ENCODE data around the gene TAB2. TPM values are rescaled to one million over a fixed set of nuclear protein-coding genes. Genes with fewer than 3 reads are reported as not detected.

Gene TAB2
- polyA plus RNA-seq, 3 donors = 3.1 to 32.0 (median 6.0) TPM

- TF ChIP-seq CTCF (IDR thresholded peaks at IDR 0.05) = no peak
- Histone ChIP-seq H3K27ac (ENCODE audit: low read depth in 1 of 2, low read length in 2 of 2) (no peak overlapping the region), H2AFZ (ENCODE audit: insufficient read depth, low read depth, low read length, poor library complexity, severe bottlenecking) (no peak overlapping the region), H3K4me2 (replicated peaks; ENCODE audit: extremely low read depth, low read length, poor library complexity, severe bottlenecking) (peak overlapping the region; percentile 3), H3K27me3 (ENCODE audit: control insufficient read depth in 2 of 2, insufficient read depth in 2 of 2, low read length in 2 of 2) (no peaks in the 10 kb centered on the region), H3K4me3 (replicated peaks in 1 of 3; ENCODE audit: low read depth in 2 of 3, low read length in 3 of 3) (peak overlapping the region in 1 of 3 experiments; percentile 4), H4K20me1 (ENCODE audit: insufficient read depth, low read length) (no peaks in the 10 kb centered on the region), H3K4me1 (ENCODE audit: control insufficient read depth in 1 of 2, insufficient read depth in 2 of 2, low read length in 2 of 2) (peaks cover 31 to 43% of the 10 kb centered on the region in 2 donors), H3K9me3 (replicated peaks in 1 of 2; ENCODE audit: control insufficient read depth in 1 of 2, insufficient read depth in 1 of 2, low read length in 2 of 2) (no peaks in the 10 kb centered on the region), H3K79me2 (ENCODE audit: insufficient read depth, low read length) (no peaks in the 10 kb centered on the region), H3K9ac (ENCODE audit: insufficient read depth, low read length, poor library complexity, severe bottlenecking) (no peak overlapping the region), H3K36me3 (replicated peaks in 1 of 2; ENCODE audit: control insufficient read depth in 1 of 2, insufficient read depth in 2 of 2, low read length in 2 of 2) (no peaks in the 10 kb centered on the region)
- Mint-ChIP-seq H3K4me1 (peaks cover 43% of the 10 kb centered on the region), H3K36me3 (no peaks in the 10 kb centered on the region), H3K9me3 (no peaks in the 10 kb centered on the region), H3K4me3 (no peak overlapping the region), H3K27ac (peak overlapping the region in 3 of 7 donors; percentile 66 to 81 (median 67)), H3K27me3 (ENCODE audit: low read depth in 3 of 3) (peaks cover 0 to 5% (median 0%) of the 10 kb centered on the region in 3 donors)
- no peak for DNase-seq
- intact Hi-C loops (cut with micrococcal nuclease) = no loop called here
- whole genome bisulfite sequencing (ENCODE audit: insufficient coverage) = 0% methylated on average over 1 of the region's 1 CpG
These were observed 38.5 kb upstream of the TAB2 start for GRCh38 chr6:149278997-149279396.

GRCh38 chr6:149284904-149285303, 32.6 kb upstream of the TAB2 start:
- no peak for TF ChIP-seq CTCF (IDR thresholded peaks at IDR 0.05)
- Mint-ChIP-seq H3K27me3 (ENCODE audit: low read depth in 3 of 3) (peaks cover 0 to 6% (median 0%) of the 10 kb centered on the region in 3 donors), H3K4me3 (no peak overlapping the region), H3K9me3 (no peaks in the 10 kb centered on the region), H3K4me1 (peaks cover 12% of the 10 kb centered on the region), H3K36me3 (no peaks in the 10 kb centered on the region), H3K27ac (no peak overlapping the region)
- no peaks in the 10 kb centered on the region for H4K20me1 ChIP-seq (ENCODE audit: insufficient read depth, low read length)
- no peak overlapping the region for H3K9ac ChIP-seq (ENCODE audit: insufficient read depth, low read length, poor library complexity, severe bottlenecking)
- H3K27me3 ChIP-seq (ENCODE audit: control insufficient read depth in 2 of 2, insufficient read depth in 2 of 2, low read length in 2 of 2) = no peaks in the 10 kb centered on the region
- H3K79me2 ChIP-seq (ENCODE audit: insufficient read depth, low read length) = no peaks in the 10 kb centered on the region
- no peak overlapping the region for H3K4me3 ChIP-seq (replicated peaks in 1 of 3; ENCODE audit: low read depth in 2 of 3, low read length in 3 of 3)
- no peak overlapping the region for H3K27ac ChIP-seq (ENCODE audit: low read depth in 1 of 2, low read length in 2 of 2)
- WGBS (ENCODE audit: insufficient coverage) = 100% methylated on average over 2 of the region's 3 CpGs
- DNase-seq = no peak
- H3K4me1 ChIP-seq (ENCODE audit: control insufficient read depth in 1 of 2, insufficient read depth in 2 of 2, low read length in 2 of 2) = peaks cover 1 to 5% of the 10 kb centered on the region in 2 donors
- H2AFZ ChIP-seq (ENCODE audit: insufficient read depth, low read depth, low read length, poor library complexity, severe bottlenecking) = peak overlapping the region; percentile 13
- H3K36me3 ChIP-seq (replicated peaks in 1 of 2; ENCODE audit: control insufficient read depth in 1 of 2, insufficient read depth in 2 of 2, low read length in 2 of 2) = no peaks in the 10 kb centered on the region
- no peaks in the 10 kb centered on the region for H3K9me3 ChIP-seq (replicated peaks in 1 of 2; ENCODE audit: control insufficient read depth in 1 of 2, insufficient read depth in 1 of 2, low read length in 2 of 2)
- intact Hi-C loops (cut with micrococcal nuclease) = no loop called here
- no peak overlapping the region for H3K4me2 ChIP-seq (replicated peaks; ENCODE audit: extremely low read depth, low read length, poor library complexity, severe bottlenecking)
